Skeletal muscle tissue (tissue), 4 donors: ENCODE results near the gene CMYA5. TPM values are rescaled to one million over a fixed set of nuclear protein-coding genes. Genes with fewer than 3 reads are reported as not detected.

Experiments
- H3K27ac ChIP-seq: one replicate; pipeline ENCODE4 v1.7.0; 2013; ENCODE audit warnings: mild to moderate bottlenecking, low read depth, low read length, inconsistent platforms
- H3K27me3 ChIP-seq, 3 donors: one replicate each; pipeline ENCODE4 v1.7.0; 2013; ENCODE audit warnings: low read length in 3 of 3; ENCODE audit not compliant: control insufficient read depth in 3 of 3, insufficient read depth in 3 of 3
- H3K36me3 ChIP-seq, 3 donors: one replicate each; pipeline ENCODE4 v1.7.0; 2013; ENCODE audit warnings: low read length in 3 of 3; ENCODE audit not compliant: control insufficient read depth in 3 of 3, insufficient read depth in 3 of 3
- H3K4me1 ChIP-seq, 3 donors: one replicate each; pipeline ENCODE4 v1.7.0; 2013; ENCODE audit warnings: low read length in 3 of 3, mild to moderate bottlenecking in 3 of 3; ENCODE audit not compliant: control insufficient read depth in 3 of 3, insufficient read depth in 3 of 3
- H3K4me3 ChIP-seq, 3 donors: one replicate each; pipeline ENCODE4 v1.7.0; 2013; ENCODE audit warnings: low read length in 3 of 3
- H3K9ac ChIP-seq, 3 donors: one replicate each; pipeline ENCODE4 v1.7.0; 2013; ENCODE audit warnings: low read length in 3 of 3, mild to moderate bottlenecking in 3 of 3, moderate library complexity in 2 of 3, low read depth in 1 of 3
- H3K9me3 ChIP-seq, 3 donors: one replicate each; pipeline ENCODE4 v1.7.0; 2013; ENCODE audit warnings: low read length in 3 of 3; ENCODE audit not compliant: control insufficient read depth in 3 of 3
- total RNA-seq: library from RNA; depleted of rRNA; stranded (reverse); fragments of >200 nt; gene quantifications from one replicate; pipeline ENCODE4 v1.2.3, GENCODE V29; 2014
- donor health status: Osteomylitis.

The CMYA5 gene
- total RNA-seq, 1 donor from 2014 or later = 93.9 TPM

GRCh38 chr5:79824444-79824843 is 134.8 kb downstream of the CMYA5 start:
- H3K27me3 ChIP-seq = no peaks in the 10 kb centered on the region
- peaks cover 0 to 7% (median 0%) of the 10 kb centered on the region in 3 donors for H3K4me1 ChIP-seq
- H3K9ac ChIP-seq = no peak overlapping the region
- H3K9me3 ChIP-seq = no peaks in the 10 kb centered on the region
- peaks cover 3 to 15% (median 8%) of the 10 kb centered on the region in 3 donors for H3K36me3 ChIP-seq
- H3K27ac ChIP-seq = no peak overlapping the region
- no peak overlapping the region for H3K4me3 ChIP-seq

GRCh38 chr5:79825802-79826201 is 136.2 kb downstream of the CMYA5 start:
- H3K9ac ChIP-seq = no peak overlapping the region
- H3K36me3 ChIP-seq = peaks cover 0 to 6% (median 4%) of the 10 kb centered on the region in 3 donors
- no peaks in the 10 kb centered on the region for H3K9me3 ChIP-seq
- H3K27ac ChIP-seq = no peak overlapping the region
- H3K4me1 ChIP-seq = peaks cover 0 to 17% (median 0%) of the 10 kb centered on the region in 3 donors
- H3K27me3 ChIP-seq = no peaks in the 10 kb centered on the region
- no peak overlapping the region for H3K4me3 ChIP-seq

- no peaks in the 10 kb centered on the region for H3K9me3 ChIP-seq
- no peak overlapping the region for H3K4me3 ChIP-seq
- no peaks in the 10 kb centered on the region for H3K36me3 ChIP-seq
- no peak overlapping the region for H3K27ac ChIP-seq
- H3K9ac ChIP-seq = no peak overlapping the region
- H3K4me1 ChIP-seq = peaks cover 10 to 28% (median 11%) of the 10 kb centered on the region in 3 donors
- no peaks in the 10 kb centered on the region for H3K27me3 ChIP-seq
These were observed 137.6 kb downstream of the CMYA5 start for GRCh38 chr5:79827159-79827629.

- Histone ChIP-seq H3K4me3 (no peak overlapping the region), H3K4me1 (peaks cover 19 to 47% (median 25%) of the 10 kb centered on the region in 3 donors), H3K27ac (no peak overlapping the region), H3K9ac (no peak overlapping the region), H3K36me3 (no peaks in the 10 kb centered on the region), H3K9me3 (no peaks in the 10 kb centered on the region), H3K27me3 (no peaks in the 10 kb centered on the region)
These were observed 139.6 kb downstream of the CMYA5 start for GRCh38 chr5:79829260-79829659.

GRCh38 chr5:79831381-79832309 is 142.0 kb downstream of the CMYA5 start:
- Histone ChIP-seq H3K36me3 (no peaks in the 10 kb centered on the region), H3K4me3 (no peak overlapping the region), H3K9me3 (no peaks in the 10 kb centered on the region), H3K9ac (no peak overlapping the region), H3K27ac (peak overlapping the region; percentile 34), H3K27me3 (no peaks in the 10 kb centered on the region), H3K4me1 (peaks cover 28 to 55% (median 35%) of the 10 kb centered on the region in 3 donors)

GRCh38 chr5:79832911-79833310 is 143.3 kb downstream of the CMYA5 start:
- H3K9ac ChIP-seq = no peak overlapping the region
- H3K27ac ChIP-seq = no peak overlapping the region
- H3K4me1 ChIP-seq = peaks cover 31 to 61% (median 41%) of the 10 kb centered on the region in 3 donors
- H3K27me3 ChIP-seq = no peaks in the 10 kb centered on the region
- no peaks in the 10 kb centered on the region for H3K36me3 ChIP-seq
- H3K9me3 ChIP-seq = no peaks in the 10 kb centered on the region
- H3K4me3 ChIP-seq = no peak overlapping the region

GRCh38 chr5:79834098-79834753 is 144.6 kb downstream of the CMYA5 start:
- H3K27me3 ChIP-seq = no peaks in the 10 kb centered on the region
- H3K4me1 ChIP-seq = peaks cover 38 to 62% (median 47%) of the 10 kb centered on the region in 3 donors
- no peak overlapping the region for H3K4me3 ChIP-seq
- H3K36me3 ChIP-seq = no peaks in the 10 kb centered on the region
- H3K9ac ChIP-seq = no peak overlapping the region
- H3K27ac ChIP-seq = no peak overlapping the region
- no peaks in the 10 kb centered on the region for H3K9me3 ChIP-seq

- Histone ChIP-seq H3K4me3 (no peak overlapping the region), H3K9ac (no peak overlapping the region), H3K9me3 (no peaks in the 10 kb centered on the region), H3K4me1 (peaks cover 38 to 54% (median 47%) of the 10 kb centered on the region in 3 donors), H3K27ac (peak overlapping the region; percentile 13), H3K36me3 (no peaks in the 10 kb centered on the region), H3K27me3 (no peaks in the 10 kb centered on the region)
These were observed 145.4 kb downstream of the CMYA5 start for GRCh38 chr5:79834754-79835714.

GRCh38 chr5:79837761-79838551 is 148.3 kb downstream of the CMYA5 start:
- Histone ChIP-seq H3K4me3 (no peak overlapping the region), H3K27me3 (no peaks in the 10 kb centered on the region), H3K9ac (no peak overlapping the region), H3K36me3 (peaks cover 0 to 4% (median 0%) of the 10 kb centered on the region in 3 donors), H3K9me3 (no peaks in the 10 kb centered on the region), H3K4me1 (peaks cover 29 to 31% (median 29%) of the 10 kb centered on the region in 3 donors), H3K27ac (peak overlapping the region; percentile 51)
